ENCODE results near the gene YKT6. TPM values are rescaled to one million over a fixed set of nuclear protein-coding genes. Genes with fewer than 3 reads are reported as not detected.

YKT6 gene
- total RNA-seq, 1 donor from 2014 or later = 58.7 TPM

DNA sequence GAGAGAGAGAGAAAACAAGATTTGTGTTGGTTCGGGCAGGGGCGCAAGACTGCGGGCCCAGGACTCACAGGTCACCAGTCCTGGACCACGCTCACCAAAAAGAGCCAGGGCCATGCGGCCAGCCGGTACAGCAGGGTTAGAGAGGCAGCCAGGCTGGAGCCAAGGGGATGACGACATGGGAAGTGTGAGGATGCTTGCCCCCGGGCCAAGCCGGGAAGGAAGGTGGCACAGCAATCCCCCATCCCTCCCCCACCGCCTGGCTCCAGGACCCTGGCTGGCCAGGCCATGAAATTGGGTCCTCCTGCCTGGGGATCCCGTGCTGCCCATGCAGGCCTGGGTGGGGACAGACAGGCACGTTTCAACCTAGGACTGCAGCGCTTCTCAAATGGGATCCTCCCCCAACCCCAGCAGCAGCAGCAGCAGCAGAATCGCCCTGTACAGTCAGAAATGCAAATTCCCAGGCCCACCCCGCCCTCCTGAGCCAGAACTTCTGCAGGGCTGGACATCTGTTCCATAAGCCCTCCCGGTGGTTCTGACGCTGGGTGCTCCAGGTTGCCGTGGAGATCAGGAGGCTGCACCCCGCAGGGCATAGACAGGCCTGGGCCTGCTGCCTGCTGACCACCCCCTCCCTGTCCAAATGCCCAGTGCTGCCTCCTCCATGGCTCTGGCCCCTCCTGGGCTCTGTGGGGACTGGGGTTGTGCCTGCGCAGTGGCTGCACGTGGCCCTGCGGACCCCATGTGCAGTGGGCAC, 35.0 kb downstream of the YKT6 start:
- ATAC-seq (no peak), DNase-seq (no peak)
- Histone ChIP-seq H3K36me3 (no peaks in the 10 kb centered on the region), H3K9me3 (no peaks in the 10 kb centered on the region), H3K4me1 (peaks cover 1% of the 10 kb centered on the region), H3K27me3 (ENCODE audit: low read depth) (peaks cover 4% of the 10 kb centered on the region), H3K4me3 (no peak overlapping the region), H3K27ac (no peak overlapping the region)
- TF ChIP-seq, protein P1, sequence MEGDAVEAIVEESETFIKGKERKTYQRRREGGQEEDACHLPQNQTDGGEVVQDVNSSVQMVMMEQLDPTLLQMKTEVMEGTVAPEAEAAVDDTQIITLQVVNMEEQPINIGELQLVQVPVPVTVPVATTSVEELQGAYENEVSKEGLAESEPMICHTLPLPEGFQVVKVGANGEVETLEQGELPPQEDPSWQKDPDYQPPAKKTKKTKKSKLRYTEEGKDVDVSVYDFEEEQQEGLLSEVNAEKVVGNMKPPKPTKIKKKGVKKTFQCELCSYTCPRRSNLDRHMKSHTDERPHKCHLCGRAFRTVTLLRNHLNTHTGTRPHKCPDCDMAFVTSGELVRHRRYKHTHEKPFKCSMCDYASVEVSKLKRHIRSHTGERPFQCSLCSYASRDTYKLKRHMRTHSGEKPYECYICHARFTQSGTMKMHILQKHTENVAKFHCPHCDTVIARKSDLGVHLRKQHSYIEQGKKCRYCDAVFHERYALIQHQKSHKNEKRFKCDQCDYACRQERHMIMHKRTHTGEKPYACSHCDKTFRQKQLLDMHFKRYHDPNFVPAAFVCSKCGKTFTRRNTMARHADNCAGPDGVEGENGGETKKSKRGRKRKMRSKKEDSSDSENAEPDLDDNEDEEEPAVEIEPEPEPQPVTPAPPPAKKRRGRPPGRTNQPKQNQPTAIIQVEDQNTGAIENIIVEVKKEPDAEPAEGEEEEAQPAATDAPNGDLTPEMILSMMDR (IDR thresholded peaks at IDR 0.05) = no peak
- intact Hi-C loops (cut with DNase I) = no loop called here

DNA sequence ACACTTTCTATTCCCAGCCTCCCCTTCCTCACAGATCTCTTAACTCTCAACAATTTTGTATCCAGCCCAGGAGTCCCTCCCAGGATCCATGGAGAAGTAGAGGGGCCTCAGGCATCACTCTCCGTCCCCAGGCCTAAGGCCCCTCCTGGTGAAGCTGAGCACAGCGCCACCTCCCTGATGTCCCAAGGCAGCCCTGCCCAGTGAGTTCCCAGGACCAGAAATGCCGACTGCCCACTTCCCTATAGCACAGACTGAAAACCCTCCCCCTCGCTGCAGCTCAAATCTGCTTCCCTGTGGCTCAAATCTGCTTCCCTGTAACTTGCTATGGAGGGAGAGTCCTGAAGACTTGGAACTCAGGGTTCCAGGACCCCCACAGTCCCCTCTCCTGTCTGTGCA, 35.6 kb downstream of the YKT6 start:
- Histone ChIP-seq H3K4me3 (no peak overlapping the region), H3K27me3 (ENCODE audit: low read depth) (peaks cover 4% of the 10 kb centered on the region), H3K36me3 (no peaks in the 10 kb centered on the region), H3K4me1 (peaks cover 7% of the 10 kb centered on the region), H3K9me3 (no peaks in the 10 kb centered on the region), H3K27ac (no peak overlapping the region)
- TF ChIP-seq, protein P1 (IDR thresholded peaks at IDR 0.05) = no peak
- no peak for ATAC-seq
- intact Hi-C loops (cut with DNase I) = no loop called here
- DNase-seq = no peak

GRCh38 chr7:44237696-44238095, 36.9 kb downstream of the YKT6 start:
- Histone ChIP-seq H3K36me3 (no peaks in the 10 kb centered on the region), H3K9me3 (no peaks in the 10 kb centered on the region), H3K27ac (no peak overlapping the region), H3K4me3 (no peak overlapping the region), H3K4me1 (peaks cover 9% of the 10 kb centered on the region), H3K27me3 (ENCODE audit: low read depth) (peaks cover 4% of the 10 kb centered on the region)
- DNase-seq (no peak), ATAC-seq (no peak)
- intact Hi-C loops (cut with DNase I) = no loop called here
- TF ChIP-seq, protein P1 (IDR thresholded peaks at IDR 0.05) = no peak

GRCh38 chr7:44238116-44238695, 37.4 kb downstream of the YKT6 start:
- DNase-seq (no peak), ATAC-seq (no peak)
- Histone ChIP-seq H3K36me3 (no peaks in the 10 kb centered on the region), H3K4me1 (peaks cover 9% of the 10 kb centered on the region), H3K9me3 (no peaks in the 10 kb centered on the region), H3K4me3 (no peak overlapping the region), H3K27me3 (ENCODE audit: low read depth) (peaks cover 4% of the 10 kb centered on the region), H3K27ac (no peak overlapping the region)
- TF ChIP-seq, protein P1 (IDR thresholded peaks at IDR 0.05) = no peak
- intact Hi-C loops (cut with DNase I) = no loop called here

DNA sequence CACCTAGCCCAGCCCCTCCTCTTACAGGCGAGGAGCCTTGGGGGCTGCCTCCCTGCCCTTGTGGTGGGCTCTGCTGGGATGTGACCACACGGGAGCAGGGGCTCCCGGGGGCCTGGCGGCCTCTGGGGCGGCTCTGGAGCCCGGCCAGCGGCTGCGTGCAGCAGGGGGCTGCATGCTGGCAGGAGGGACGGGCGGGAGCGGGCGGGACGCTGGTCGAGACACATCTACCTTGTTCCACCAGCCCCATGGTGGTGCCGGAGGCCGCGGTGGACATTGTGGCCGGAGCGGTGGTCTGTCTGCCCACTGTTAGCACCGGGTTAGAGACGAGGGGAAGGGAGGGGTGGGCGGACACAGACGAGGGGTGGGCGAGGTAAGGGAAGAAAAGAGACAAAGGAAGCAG, 38.6 kb downstream of the YKT6 start:
- no peak for ATAC-seq
- Histone ChIP-seq H3K27me3 (ENCODE audit: low read depth) (peaks cover 5% of the 10 kb centered on the region), H3K9me3 (no peaks in the 10 kb centered on the region), H3K4me1 (peaks cover 9% of the 10 kb centered on the region), H3K27ac (no peak overlapping the region), H3K36me3 (no peaks in the 10 kb centered on the region), H3K4me3 (no peak overlapping the region)
- DNase-seq = no peak
- intact Hi-C loops (cut with DNase I) = no loop called here
- TF ChIP-seq, protein P1 (IDR thresholded peaks at IDR 0.05) = no peak

Measured in lower lobe of right lung (tissue), 2 donors.